Stimulated activated CD4-positive, alpha-beta T cell treated with anti-CD3 and anti-CD28 coated beads, Interleukin-15, amount 100 ng/mL, for 1 hour (primary cell): Measurements from ENCODE around the gene CHCHD3.
"Not testable (repeated sequence)": the region's sequence is repeated elsewhere in the genome, so short reads cannot be mapped to it uniquely, and the experiment has no call there.

ENCODE experiments used
- DNase-seq, 2 donors: peaks; one replicate each; pipeline ENCODE4 v3.0.0-alpha.2; 2020; ENCODE audit warnings: low read depth in 1 of 2, low spot score in 1 of 2

CHCHD3 gene

GRCh38 chr7:132907380-132907940 is 174.4 kb downstream of the CHCHD3 start:
- DNase-seq = no peak

GRCh38 chr7:132906193-132906835 is 175.6 kb downstream of the CHCHD3 start:
- DNase-seq = no peak

- DNase-seq = not testable (repeated sequence)
Measured at GRCh38 chr7:132905136-132905535, 176.8 kb downstream of the CHCHD3 start.

- no peak for DNase-seq
Measured at GRCh38 chr7:132904209-132904608, 177.7 kb downstream of the CHCHD3 start.

- DNase-seq = not testable (repeated sequence)
Measured at GRCh38 chr7:132902294-132902693, 179.6 kb downstream of the CHCHD3 start.

GRCh38 chr7:132901241-132901640 is 180.6 kb downstream of the CHCHD3 start:
- no peak for DNase-seq

GRCh38 chr7:132899833-132900232 is 182.1 kb downstream of the CHCHD3 start:
- DNase-seq = no peak

GRCh38 chr7:132898641-132899175 is 183.2 kb downstream of the CHCHD3 start:
- not testable (repeated sequence) for DNase-seq

- no peak for DNase-seq
Measured at GRCh38 chr7:132897093-132897687, 184.7 kb downstream of the CHCHD3 start.

GRCh38 chr7:132895231-132895630 is 186.7 kb downstream of the CHCHD3 start:
- DNase-seq = no peak

- DNase-seq = no peak
Measured at GRCh38 chr7:132893560-132893959, 188.3 kb downstream of the CHCHD3 start.

- DNase-seq = not testable (repeated sequence)
Measured at GRCh38 chr7:132892744-132893143, 189.1 kb downstream of the CHCHD3 start.

- no peak for DNase-seq
Measured at GRCh38 chr7:132891554-132891953, 190.3 kb downstream of the CHCHD3 start.

GRCh38 chr7:132882714-132883428 is 199.0 kb downstream of the CHCHD3 start:
- DNase-seq = no peak

- no peak for DNase-seq
Measured at GRCh38 chr7:132881317-132881716, 200.6 kb downstream of the CHCHD3 start.

GRCh38 chr7:132879579-132879978 is 202.3 kb downstream of the CHCHD3 start:
- DNase-seq = no peak

- DNase-seq = no peak
Measured at GRCh38 chr7:132878204-132878919, 203.5 kb downstream of the CHCHD3 start.

- no peak for DNase-seq
Measured at GRCh38 chr7:132877573-132877972, 204.3 kb downstream of the CHCHD3 start.

GRCh38 chr7:132876576-132876975 is 205.3 kb downstream of the CHCHD3 start:
- DNase-seq = no peak

- DNase-seq = no peak
Measured at GRCh38 chr7:132872034-132872433, 209.9 kb downstream of the CHCHD3 start.

GRCh38 chr7:132871419-132871818 is 210.5 kb downstream of the CHCHD3 start:
- no peak for DNase-seq
